Caco-2 (cell line): ENCODE measurements around the gene SFXN3. TPM values are rescaled to one million over a fixed set of nuclear protein-coding genes. Genes with fewer than 3 reads are reported as not detected.

Source experiments
- BruUV-seq: library from RNA; stranded (reverse); fragments of 400-500 nt; replicated peaks from 2 replicates; lab custom pipeline; 2021; lab: Mats Ljungman, UMichigan
- CTCF ChIA-PET: fragments of 300-600 bp; sonication (Branson Sonifier 250); formaldehyde crosslinking; loops from one replicate; lab custom pipeline; 2022; ENCODE audit warnings: antibody characterized with exemption; lab: Charles Lee
- POLR2A ChIA-PET: fragments of 300-600 bp; sonication (Branson Sonifier 250); formaldehyde crosslinking; loops from one replicate; lab custom pipeline; 2022; ENCODE audit warnings: antibody characterized with exemption; lab: Charles Lee
- DNase-seq, 2 experiments: peaks; one replicate each; pipeline versions ENCODE4 v3.0.0 to v3.0.0-alpha.2; 2020 to 2022
- H3K27me3 ChIP-seq: replicated peaks from 2 replicates; pipeline ENCODE4 v1.6.0; 2011; ENCODE audit warnings: low read length; ENCODE audit not compliant: control insufficient read depth, insufficient read depth
- H3K36me3 ChIP-seq: 2 replicates; pipeline ENCODE4 v1.5.1; 2011; ENCODE audit warnings: low read length; ENCODE audit not compliant: control insufficient read depth, insufficient read depth
- H3K4me1 ChIP-seq: fragments of 250-450 bp; sonication (Bioruptor Pico); 2 replicates; pipeline ENCODE4 v1.5.1; 2020; ENCODE audit warnings: mild to moderate bottlenecking
- H3K4me3 ChIP-seq: 2 replicates; pipeline ENCODE4 v1.5.1; 2011; ENCODE audit warnings: low read depth, mild to moderate bottlenecking, control low read depth, low read length
- H3K9me3 ChIP-seq: fragments of 250-450 bp; sonication (Bioruptor Pico); 2 replicates; pipeline ENCODE4 v1.5.1; 2020; ENCODE audit warnings: mild to moderate bottlenecking, moderate library complexity
- H3K27ac Mint-ChIP-seq: one replicate; pipeline ENCODE4 v1.8.0; 2022; ENCODE audit warnings: mixed read lengths; ENCODE audit not compliant: unreplicated experiment
- H3K27me3 Mint-ChIP-seq: one replicate; pipeline ENCODE4 v1.8.0; 2022; ENCODE audit warnings: mixed read lengths; ENCODE audit not compliant: insufficient read depth, unreplicated experiment
- H3K36me3 Mint-ChIP-seq: one replicate; pipeline ENCODE4 v1.8.0; 2022; ENCODE audit warnings: mild to moderate bottlenecking, mixed read lengths; ENCODE audit not compliant: insufficient read depth, unreplicated experiment
- H3K4me1 Mint-ChIP-seq: one replicate; pipeline ENCODE4 v1.8.0; 2022; ENCODE audit warnings: low read depth, mixed read lengths; ENCODE audit not compliant: unreplicated experiment
- H3K4me3 Mint-ChIP-seq: one replicate; pipeline ENCODE4 v1.8.0; 2022; ENCODE audit warnings: mild to moderate bottlenecking, moderate library complexity, mixed read lengths; ENCODE audit not compliant: unreplicated experiment
- H3K9me3 Mint-ChIP-seq: one replicate; pipeline ENCODE4 v1.8.0; 2022; ENCODE audit warnings: mixed read lengths; ENCODE audit not compliant: unreplicated experiment
- intact Hi-C: fragments of 100-400 bp; cut with micrococcal nuclease; formaldehyde crosslinking; loops from one replicate; pipeline ENCODE4 v1.10.0; 2022; ENCODE audit not compliant: unreplicated experiment
- total RNA-seq: library from RNA; stranded (reverse); gene quantifications from 2 replicates; pipeline ENCODE4 v1.2.3, GENCODE V29; 2022
- TF ChIP-seq, protein P1 (sequence below), 2 experiments: fragments of 200-600 bp in 1 of 2; IDR thresholded peaks; 1 replicate in 1 of 2; 2 replicates in 1 of 2; pipeline versions ENCODE4 v1.5.1 to v1.8.0; 2011 to 2022; ENCODE audit warnings: antibody characterized with exemption in 1 of 2, control low read depth in 1 of 2, inconsistent platforms in 1 of 2, low read depth in 1 of 2, low read length in 1 of 2, mild to moderate bottlenecking in 1 of 2, moderate library complexity in 1 of 2; ENCODE audit not compliant: insufficient read depth in 1 of 2, severe bottlenecking in 1 of 2, unreplicated experiment in 1 of 2

The SFXN3 gene
- total RNA-seq, 1 experiment from 2014 or later = 23.4 TPM

DNA sequence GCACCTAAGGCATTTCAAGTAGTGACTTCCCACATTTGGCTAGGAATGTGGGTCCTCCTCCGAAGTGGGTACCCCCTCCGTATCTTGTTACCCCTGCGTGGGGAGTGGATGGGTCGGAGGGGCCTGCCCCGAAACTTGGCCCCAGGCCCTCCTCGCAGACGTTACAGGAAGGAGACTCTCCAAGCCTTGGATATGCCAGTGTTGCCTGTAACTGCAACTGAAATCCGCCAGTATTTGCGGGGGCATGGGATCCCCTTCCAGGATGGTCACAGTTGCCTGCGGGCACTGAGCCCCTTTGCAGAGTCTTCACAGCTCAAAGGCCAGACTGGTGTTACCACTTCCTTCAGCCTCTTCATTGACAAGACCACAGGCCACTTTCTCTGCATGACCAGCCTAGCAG, 42.9 kb upstream of the SFXN3 start:
- ChIA-PET POLR2A (no interaction called here), CTCF (interaction anchor here (0.5 to 1.3 kb wide), 2 partner anchors 9 to 53 kb away, joined by 4 to 6 read pairs; no protein-coding TSS in a partner anchor)
- peaks cover 10% of the 10 kb centered on the region for H3K4me1 Mint-ChIP-seq
- peak overlapping the region; percentile 89 for H3K27ac Mint-ChIP-seq
- no peak for DNase-seq
- TF ChIP-seq, protein P1, sequence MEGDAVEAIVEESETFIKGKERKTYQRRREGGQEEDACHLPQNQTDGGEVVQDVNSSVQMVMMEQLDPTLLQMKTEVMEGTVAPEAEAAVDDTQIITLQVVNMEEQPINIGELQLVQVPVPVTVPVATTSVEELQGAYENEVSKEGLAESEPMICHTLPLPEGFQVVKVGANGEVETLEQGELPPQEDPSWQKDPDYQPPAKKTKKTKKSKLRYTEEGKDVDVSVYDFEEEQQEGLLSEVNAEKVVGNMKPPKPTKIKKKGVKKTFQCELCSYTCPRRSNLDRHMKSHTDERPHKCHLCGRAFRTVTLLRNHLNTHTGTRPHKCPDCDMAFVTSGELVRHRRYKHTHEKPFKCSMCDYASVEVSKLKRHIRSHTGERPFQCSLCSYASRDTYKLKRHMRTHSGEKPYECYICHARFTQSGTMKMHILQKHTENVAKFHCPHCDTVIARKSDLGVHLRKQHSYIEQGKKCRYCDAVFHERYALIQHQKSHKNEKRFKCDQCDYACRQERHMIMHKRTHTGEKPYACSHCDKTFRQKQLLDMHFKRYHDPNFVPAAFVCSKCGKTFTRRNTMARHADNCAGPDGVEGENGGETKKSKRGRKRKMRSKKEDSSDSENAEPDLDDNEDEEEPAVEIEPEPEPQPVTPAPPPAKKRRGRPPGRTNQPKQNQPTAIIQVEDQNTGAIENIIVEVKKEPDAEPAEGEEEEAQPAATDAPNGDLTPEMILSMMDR (IDR thresholded peaks at IDR 0.05; ENCODE audit: insufficient read depth in 1 of 2, low read depth in 1 of 2, low read length in 1 of 2, severe bottlenecking in 1 of 2, unreplicated experiment in 1 of 2) = no peak
- peaks cover 4% of the 10 kb centered on the region for H3K4me1 ChIP-seq
- H3K9me3 ChIP-seq = no peaks in the 10 kb centered on the region
- peak overlapping the region; percentile 100 for H3K4me3 Mint-ChIP-seq
- no TSS peak for BruUV-seq
- no peaks in the 10 kb centered on the region for H3K27me3 Mint-ChIP-seq
- peaks cover 2% of the 10 kb centered on the region for H3K36me3 ChIP-seq
- peaks cover 56% of the 10 kb centered on the region for H3K36me3 Mint-ChIP-seq
- intact Hi-C loops = no loop called here
- no peaks in the 10 kb centered on the region for H3K9me3 Mint-ChIP-seq
- H3K4me3 ChIP-seq = peak overlapping the region; percentile 44
- H3K27me3 ChIP-seq = no peaks in the 10 kb centered on the region

DNA sequence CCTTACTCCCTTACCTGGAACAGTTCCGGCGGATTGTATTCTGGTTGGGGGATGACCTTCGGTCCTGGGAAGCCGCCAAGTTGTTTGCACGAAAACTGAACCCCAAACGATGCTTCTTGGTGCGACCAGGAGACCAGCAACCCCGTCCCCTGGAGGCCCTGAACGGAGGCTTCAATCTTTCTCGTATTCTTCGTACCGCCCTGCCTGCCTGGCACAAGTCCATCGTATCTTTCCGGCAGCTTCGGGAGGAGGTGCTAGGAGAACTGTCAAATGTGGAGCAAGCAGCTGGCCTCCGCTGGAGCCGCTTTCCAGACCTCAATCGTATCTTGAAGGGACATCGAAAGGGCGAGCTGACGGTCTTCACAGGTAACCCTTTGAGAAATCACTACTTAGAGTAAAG, 41.9 kb upstream of the SFXN3 start:
- peaks cover 4% of the 10 kb centered on the region for H3K4me1 ChIP-seq
- no peak overlapping the region for H3K4me3 ChIP-seq
- H3K9me3 ChIP-seq = no peaks in the 10 kb centered on the region
- CTCF ChIA-PET = interaction anchor here (1.3 kb wide), 1 partner anchor 8 kb away, joined by 6 read pairs; no protein-coding TSS in a partner anchor
- Mint-ChIP-seq H3K9me3 (no peaks in the 10 kb centered on the region), H3K27ac (no peak overlapping the region), H3K27me3 (no peaks in the 10 kb centered on the region), H3K36me3 (peaks cover 60% of the 10 kb centered on the region), H3K4me3 (no peak overlapping the region), H3K4me1 (peaks cover 16% of the 10 kb centered on the region)
- no peaks in the 10 kb centered on the region; the same call in none of the 2 replicates for H3K36me3 ChIP-seq
- POLR2A ChIA-PET = no interaction called here
- DNase-seq = no peak
- TF ChIP-seq, protein P1 (IDR thresholded peaks at IDR 0.05; ENCODE audit: insufficient read depth in 1 of 2, low read depth in 1 of 2, low read length in 1 of 2, severe bottlenecking in 1 of 2, unreplicated experiment in 1 of 2) = no peak
- intact Hi-C loops = no loop called here
- no TSS peak for BruUV-seq
- no peaks in the 10 kb centered on the region for H3K27me3 ChIP-seq

DNA sequence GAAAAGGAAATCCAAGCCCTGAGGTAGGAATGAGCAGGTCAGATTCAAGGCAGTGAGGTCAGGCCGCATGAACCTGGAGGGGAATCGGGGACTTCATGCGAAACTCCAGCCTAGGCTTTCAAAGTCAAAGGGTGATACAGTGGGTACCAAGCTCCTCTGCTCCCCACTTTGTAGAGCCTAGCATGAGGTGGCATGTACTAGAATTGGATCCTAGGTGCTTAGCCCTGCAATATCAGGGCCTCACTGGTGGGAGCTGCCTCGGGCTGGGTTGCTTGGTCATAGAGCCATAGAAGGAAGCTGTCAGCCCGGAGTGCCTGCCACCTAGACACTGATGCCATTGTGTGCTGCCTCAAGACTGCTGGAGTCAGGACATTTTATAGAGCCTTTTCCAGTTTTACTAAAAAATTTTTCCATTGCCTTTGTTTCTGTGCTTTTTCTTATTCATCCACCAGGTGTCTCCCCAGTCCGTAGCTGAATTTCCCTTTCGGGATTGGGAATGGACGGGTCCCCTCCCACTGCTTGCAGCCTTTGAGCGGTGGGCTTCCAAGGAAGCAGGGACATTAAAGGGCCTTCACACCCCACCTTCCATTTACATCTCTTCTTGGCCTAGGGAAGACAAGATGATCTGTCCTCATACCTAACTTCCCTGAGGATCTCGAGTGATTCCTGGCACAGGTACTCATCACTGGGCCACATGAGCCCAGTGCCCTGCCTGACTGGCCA, 36.9 kb upstream of the SFXN3 start:
- Mint-ChIP-seq H3K4me1 (peaks cover 12% of the 10 kb centered on the region), H3K27ac (peak overlapping the region; percentile 43), H3K27me3 (no peaks in the 10 kb centered on the region), H3K36me3 (peaks cover 55% of the 10 kb centered on the region), H3K4me3 (no peak overlapping the region), H3K9me3 (no peaks in the 10 kb centered on the region)
- Histone ChIP-seq H3K36me3 (peaks cover 1% of the 10 kb centered on the region), H3K4me1 (peaks cover 12% of the 10 kb centered on the region), H3K27me3 (no peaks in the 10 kb centered on the region), H3K9me3 (no peaks in the 10 kb centered on the region), H3K4me3 (no peak overlapping the region)
- TSS peak; percentile 53 for BruUV-seq
- POLR2A ChIA-PET = no interaction called here
- TF ChIP-seq, protein P1 (IDR thresholded peaks at IDR 0.05; ENCODE audit: insufficient read depth in 1 of 2, low read depth in 1 of 2, low read length in 1 of 2, severe bottlenecking in 1 of 2, unreplicated experiment in 1 of 2) = peak; percentile 59 to 77
- DNase-seq = peak in 1 of 2 experiments; percentile 57
- CTCF ChIA-PET = interaction anchor here (0.5 to 7.1 kb wide), 4 partner anchors 21 to 120 kb away, joined by 3 to 58 read pairs (median 4); partner anchors contain the start of genes PDZD7 and SFXN3
- intact Hi-C loops = no loop called here
